ENCODE measurements around the gene ZBED3.

DNA sequence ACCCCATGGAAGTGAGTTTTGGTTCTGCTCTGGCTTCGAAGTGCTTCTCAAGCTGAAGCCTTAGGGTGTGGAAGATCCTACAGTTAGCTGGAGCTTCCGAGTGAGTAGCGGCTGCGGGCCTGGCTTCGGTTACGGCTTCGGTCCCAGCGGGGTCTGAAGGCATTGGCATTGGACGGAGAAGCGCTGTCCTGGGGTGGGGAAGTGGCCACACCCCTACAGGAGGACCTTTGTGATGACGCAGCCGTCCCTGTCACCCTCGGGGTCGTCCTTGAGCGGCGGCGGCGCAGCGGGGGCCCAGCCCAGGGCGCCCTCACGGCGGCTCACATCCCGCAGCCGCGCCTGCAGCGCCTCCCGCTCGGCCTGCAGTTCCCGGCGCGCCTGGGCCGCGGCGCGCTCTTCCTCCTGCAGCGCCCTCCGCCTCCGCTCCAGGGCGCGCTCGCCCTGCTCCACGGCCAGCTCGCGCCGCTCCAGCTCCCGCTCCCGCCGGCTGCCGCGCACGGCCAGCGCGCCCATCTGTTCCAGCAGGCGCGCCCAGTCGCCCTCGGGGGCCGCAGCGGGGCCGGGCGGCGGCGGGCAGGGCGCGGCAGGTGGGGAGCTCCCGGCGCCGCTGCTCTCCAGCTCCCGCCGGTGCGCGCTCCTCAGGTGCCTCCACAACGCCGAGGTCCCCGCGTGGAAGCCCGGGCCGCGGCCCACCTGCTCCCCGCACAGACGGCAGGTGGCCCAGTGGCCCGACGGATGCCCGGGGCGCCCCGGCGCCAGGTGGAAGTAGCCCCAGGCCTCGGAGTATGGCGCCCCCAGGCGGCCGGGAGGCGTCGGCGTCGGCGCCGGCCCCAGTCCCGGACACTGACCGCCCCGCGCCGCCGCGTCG, 9.9 kb downstream of the ZBED3 start:
- TF ChIP-seq, protein P1, sequence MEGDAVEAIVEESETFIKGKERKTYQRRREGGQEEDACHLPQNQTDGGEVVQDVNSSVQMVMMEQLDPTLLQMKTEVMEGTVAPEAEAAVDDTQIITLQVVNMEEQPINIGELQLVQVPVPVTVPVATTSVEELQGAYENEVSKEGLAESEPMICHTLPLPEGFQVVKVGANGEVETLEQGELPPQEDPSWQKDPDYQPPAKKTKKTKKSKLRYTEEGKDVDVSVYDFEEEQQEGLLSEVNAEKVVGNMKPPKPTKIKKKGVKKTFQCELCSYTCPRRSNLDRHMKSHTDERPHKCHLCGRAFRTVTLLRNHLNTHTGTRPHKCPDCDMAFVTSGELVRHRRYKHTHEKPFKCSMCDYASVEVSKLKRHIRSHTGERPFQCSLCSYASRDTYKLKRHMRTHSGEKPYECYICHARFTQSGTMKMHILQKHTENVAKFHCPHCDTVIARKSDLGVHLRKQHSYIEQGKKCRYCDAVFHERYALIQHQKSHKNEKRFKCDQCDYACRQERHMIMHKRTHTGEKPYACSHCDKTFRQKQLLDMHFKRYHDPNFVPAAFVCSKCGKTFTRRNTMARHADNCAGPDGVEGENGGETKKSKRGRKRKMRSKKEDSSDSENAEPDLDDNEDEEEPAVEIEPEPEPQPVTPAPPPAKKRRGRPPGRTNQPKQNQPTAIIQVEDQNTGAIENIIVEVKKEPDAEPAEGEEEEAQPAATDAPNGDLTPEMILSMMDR (IDR thresholded peaks at IDR 0.05), result peak; percentile 23 to 58
- no peak for TF ChIP-seq POLR2A (IDR thresholded peaks at IDR 0.05)
- no peak for TF ChIP-seq EP300 (IDR thresholded peaks at IDR 0.05)
- TF ChIP-seq POLR2AphosphoS5 (IDR thresholded peaks at IDR 0.05), result no peak
